Inferior parietal cortex (tissue), 1 donor: ENCODE results near the gene TBC1D22A.

Source experiments
- DNase-seq: peaks from one replicate; pipeline ENCODE4 v3.0.0-alpha.2; 2016; ENCODE audit errors: extremely low spot score

The TBC1D22A gene

DNA sequence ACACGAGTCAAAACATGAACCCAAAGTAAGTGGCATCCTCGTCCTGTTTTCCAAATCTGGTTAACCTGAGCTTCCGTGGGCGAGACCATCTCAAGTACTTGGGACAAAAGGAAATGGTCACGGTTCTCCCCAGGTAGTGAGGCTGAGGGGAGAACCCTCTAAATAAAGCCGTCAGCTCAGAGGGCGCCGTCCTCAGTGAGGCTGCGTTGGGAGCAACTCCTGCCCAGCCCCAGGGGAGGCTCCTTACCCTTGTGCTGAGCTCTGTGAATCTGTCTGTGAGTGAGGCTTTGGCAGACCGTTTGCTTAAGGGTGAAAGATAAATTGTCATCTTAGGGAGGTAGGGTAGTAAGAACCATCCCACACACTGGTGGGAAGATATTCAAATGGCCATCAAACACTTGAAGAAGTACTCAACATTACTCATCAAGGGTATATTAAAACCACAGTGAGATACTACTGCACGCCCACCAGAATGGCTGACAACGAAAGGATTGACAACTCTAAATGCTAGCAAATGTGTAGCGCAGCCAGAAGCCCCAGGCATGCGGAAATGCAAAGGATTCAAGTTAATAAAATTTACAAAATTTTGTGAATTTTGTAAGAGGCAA is 321.0 kb downstream of the TBC1D22A start:
- no peak for DNase-seq

DNA sequence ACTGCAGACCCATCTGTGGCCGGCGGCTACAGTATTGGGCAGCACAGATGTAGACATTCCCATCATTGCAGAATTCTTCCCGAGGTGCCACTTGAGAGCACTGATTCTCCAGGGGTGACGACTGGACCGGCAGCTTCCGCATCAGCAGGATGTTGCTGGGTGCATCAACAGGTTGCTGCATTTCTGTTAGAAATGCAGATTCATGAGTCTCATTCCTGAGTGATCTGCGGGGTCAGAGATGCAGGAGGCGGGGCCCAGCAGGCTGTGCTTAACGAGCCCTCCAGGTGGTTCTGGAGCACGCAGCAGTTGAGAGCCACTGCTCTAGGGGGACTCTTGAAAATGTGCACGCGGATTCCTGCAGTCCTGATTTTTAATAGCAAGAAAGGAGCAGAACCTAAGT is 321.8 kb downstream of the TBC1D22A start:
- no peak for DNase-seq

DNA sequence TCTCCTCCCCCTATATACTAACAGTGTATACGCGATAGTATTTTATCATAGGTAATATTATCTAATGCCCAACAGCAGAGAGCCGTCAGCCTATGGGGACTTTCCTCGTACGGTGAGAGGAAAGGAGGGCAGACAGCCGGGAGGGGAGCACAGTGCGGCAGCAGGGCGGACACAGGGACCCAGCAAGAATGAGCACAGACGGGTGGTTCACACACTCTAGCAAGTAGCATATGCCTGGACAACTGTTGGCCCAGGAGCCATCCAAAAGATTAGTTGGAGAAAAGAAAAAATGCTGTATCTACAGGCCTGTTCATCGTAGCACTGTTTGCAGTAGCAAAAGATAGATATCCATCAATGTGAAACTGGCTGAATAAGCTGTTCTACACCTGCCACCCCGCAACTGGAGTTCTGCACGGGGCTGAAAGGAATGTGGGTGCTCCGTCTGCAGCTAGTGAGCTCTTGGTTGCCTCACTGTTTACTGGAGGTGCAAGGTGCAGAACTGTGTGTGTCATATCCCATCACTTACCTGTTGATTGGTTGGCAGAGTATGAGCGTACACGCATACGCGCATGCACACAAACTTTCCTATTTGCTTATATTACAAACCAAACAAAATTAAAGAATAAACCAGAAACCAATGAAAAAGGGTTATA is 324.3 kb downstream of the TBC1D22A start:
- DNase-seq: no peak

GRCh38 chr22:47088480-47089158 is 326.2 kb downstream of the TBC1D22A start:
- no peak for DNase-seq

DNA sequence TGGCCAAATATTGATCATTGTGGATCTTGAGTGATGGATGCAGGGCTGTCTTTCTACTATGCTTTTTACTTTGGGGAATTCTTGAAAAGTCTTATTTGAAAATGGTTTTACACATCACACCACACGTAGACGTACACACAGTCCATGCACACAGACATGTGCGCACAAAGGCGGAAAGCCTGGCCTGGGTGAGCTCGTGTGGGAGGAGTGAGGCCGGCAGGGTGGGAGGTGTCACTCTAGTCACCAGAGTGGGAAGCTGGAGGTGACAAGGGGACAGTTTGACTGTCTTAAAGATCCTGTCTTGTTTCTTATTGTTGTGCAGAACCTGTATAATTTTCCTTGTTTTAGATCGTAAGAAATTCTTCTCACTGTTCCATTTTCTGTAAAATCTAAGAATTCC is 326.9 kb downstream of the TBC1D22A start:
- no peak for DNase-seq

DNA sequence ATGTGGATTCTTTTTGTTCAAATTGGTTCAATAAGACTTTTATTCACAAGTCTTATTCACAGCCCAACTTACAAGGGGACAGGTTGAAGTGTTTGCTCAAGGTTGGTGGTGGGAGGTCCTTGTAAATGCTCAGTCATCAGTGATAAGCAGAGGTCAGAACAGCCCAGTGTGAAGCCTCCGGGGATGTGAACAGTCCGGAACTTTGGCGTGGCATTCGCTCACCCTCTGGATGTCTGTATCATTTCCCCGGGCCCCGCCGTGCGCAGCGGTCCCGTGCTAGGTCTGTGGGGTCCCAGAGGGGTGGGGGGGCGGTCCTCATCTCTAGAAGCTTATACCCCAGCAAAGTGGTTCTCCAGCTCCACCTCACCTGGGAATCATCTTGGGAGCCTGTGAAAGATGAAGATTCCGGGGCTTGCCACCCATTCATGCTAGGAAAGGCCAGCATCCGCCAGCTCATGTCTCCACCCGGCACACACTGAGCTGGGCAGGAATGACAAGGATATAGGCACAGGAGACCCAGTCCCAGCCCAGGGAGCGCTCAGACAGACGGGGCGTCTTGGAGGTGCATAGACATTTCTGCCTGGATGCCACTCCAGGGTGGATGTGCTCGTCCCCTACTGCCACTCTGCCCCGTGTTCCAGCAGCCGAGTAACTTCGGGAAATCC is 327.5 kb downstream of the TBC1D22A start:
- DNase-seq: no peak

GRCh38 chr22:47090591-47091245 is 328.3 kb downstream of the TBC1D22A start:
- no peak for DNase-seq

DNA sequence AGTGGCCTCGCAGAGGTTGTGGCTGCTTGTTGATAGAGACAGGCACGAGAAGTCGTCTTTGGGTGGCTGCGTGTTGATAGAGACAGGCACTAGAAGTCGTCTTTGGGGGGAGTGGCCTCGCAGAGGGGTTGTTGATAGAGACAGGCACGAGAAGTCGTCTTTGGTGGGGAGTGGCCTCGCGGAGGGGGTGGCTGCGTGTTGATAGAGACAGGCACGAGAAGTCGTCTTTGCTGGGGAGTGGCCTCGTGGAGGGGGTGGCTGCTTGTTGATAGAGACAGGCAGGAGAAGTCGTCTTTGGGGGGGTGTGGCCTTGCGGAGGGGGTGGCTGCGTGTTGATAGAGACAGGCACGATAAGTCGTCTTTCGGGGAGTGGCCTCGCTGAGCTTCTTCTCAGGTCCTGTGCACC is 328.8 kb downstream of the TBC1D22A start:
- DNase-seq: no peak

GRCh38 chr22:47091921-47092700 is 329.7 kb downstream of the TBC1D22A start:
- DNase-seq: no peak

DNA sequence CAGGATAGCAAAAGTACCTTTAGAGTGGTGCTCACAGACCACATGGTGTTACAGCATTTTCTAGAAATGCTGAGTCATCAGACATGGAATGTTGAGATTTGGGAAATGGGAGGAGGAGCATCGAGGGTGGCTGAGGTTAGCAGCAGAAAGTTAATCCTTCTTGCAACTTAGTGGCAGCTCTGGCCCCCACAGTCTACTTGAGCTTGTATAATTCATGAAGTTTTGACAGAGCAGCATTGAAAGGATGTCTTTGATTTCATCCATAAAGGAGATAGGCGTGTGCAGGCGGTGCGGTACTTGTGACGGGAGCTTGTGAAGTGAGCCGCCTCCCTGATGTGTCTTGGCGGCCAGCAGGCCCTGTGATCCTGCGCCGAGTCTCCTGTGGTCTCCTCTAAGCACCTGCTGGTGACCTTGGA is 330.5 kb downstream of the TBC1D22A start:
- no peak for DNase-seq

DNA sequence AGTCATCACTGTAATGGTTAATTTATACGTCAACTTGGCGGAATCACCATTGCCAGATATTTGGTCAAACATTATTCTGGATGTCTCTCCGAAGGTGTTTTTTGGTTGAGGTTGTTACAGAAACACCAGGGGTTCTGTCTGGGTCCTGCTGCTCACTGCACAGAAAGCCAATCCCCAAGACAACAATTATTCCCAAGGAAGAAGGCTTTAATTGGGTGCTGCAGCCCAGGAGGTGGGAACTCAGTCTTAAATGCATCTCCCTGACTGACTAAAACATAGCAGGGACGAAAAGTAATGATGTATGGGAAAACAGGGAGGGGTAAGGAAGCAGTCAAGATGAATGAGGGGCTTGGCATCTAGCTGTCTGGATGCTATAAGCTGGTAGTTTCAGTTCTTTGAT is 331.3 kb downstream of the TBC1D22A start:
- DNase-seq: no peak

DNA sequence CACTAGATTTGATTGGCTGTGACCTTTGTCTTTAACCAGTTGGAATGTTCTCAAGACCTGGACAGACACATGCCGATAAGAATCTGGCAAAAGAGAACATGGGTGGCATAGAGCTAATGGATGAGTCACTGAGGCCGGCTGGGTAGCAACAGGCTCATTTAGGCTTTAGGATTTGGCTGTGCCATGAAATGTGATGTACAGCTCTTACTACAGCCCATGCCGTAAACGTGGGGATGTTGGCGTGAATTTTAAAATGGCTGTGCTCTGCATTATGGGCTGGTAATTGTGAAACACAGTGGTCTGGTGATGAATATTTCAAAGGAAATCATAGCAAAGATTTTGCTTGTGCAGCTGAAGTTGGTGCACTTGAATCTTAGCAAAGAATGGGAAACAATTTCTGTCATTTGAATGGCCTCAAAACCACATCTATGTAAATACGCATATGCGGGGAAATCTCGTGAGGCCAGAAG is 332.4 kb downstream of the TBC1D22A start:
- no peak for DNase-seq

DNA sequence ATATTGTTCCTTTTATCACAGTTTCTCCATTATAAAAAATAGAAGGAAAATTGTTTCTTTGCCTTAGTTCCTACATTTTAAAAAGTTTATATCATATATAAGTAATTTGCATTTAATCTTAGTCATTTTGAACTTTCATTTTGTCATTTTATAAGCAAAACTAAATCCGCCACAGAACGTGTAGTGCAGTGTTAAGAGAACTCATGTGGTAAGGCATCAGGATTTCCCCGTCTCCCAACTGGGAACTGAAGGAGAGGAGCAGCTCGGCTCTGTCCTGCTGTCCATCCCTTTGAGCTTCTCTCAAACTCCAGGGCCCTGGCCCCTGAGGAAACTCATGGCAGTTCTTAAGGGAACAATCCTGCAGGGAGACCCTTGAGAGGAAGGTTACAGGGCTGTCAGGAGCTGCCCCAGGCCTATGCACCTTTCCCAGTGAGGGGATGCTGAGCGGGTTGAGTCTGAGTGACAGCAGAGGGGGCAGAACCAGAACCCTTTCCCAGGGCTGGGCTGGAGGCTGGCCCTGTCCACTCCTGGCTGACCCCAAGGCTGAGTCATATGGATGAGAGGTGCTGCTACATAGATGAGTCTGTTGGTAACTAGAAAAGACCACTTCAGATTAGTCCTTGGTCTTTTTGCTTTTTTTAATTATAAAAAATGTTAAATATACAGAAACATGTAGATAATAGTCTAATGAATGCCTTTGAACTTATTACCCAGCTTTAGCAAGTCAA is 333.1 kb downstream of the TBC1D22A start:
- no peak for DNase-seq

GRCh38 chr22:47098121-47098520 is 335.7 kb downstream of the TBC1D22A start:
- no peak for DNase-seq

DNA sequence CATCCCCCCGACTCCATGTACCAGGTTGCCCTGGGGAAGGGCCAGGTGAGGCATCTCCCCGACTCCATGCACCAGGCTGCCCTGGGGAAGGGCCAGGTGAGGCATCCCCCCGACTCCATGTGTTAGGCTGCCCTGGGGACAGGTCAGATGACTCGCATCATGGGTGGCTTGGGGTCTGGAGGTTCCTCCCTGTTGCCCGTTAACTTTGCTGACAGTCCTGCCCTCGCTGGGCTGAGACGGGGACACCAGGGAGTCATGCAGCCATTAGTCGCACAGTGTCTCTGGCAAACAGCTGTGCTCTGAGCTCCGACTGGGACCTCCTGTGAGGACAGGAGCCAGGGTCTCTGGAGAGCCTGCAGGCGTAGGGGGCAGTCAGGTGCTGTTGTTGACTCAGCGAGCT is 336.1 kb downstream of the TBC1D22A start:
- no peak for DNase-seq

GRCh38 chr22:47100019-47100418 is 337.6 kb downstream of the TBC1D22A start:
- DNase-seq: no peak

GRCh38 chr22:47100646-47101200 is 338.3 kb downstream of the TBC1D22A start:
- DNase-seq: no peak

- DNase-seq: no peak
Measured at GRCh38 chr22:47101321-47101885, 339.0 kb downstream of the TBC1D22A start.

DNA sequence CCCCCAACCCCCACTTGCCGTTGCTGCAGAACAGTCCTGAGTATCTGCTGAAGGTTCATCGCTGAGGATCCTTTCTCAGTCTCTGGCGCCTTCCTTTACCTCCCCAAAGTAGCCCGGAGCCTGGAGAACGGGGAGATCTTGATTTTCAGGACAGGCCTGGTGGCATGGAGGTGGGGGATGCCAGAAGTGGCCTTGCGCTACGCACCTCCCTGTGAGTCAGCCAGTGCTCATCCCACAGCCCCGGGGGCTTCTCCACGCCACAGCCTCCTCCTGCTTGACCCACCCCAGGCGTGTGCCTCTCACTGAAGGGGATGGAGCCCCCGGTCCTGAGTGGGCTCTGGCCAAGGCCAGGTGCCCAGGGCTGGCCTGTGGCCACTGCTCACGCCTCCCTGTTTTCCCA is 339.6 kb downstream of the TBC1D22A start:
- no peak for DNase-seq

- DNase-seq: no peak
Measured at GRCh38 chr22:47102648-47103047, 340.2 kb downstream of the TBC1D22A start.
